IMR-90 (cell line): ENCODE data around the gene METTL22. TPM values are rescaled to one million over a fixed set of nuclear protein-coding genes. Genes with fewer than 3 reads are reported as not detected.

ENCODE experiments used
- ATAC-seq: fragments of 200-7000 bp; cut with Tn5 transposase; 2 replicates; pipeline ENCODE4 v1.9.1; 2020; ENCODE audit warnings: low read depth, mild to moderate bottlenecking, moderate library complexity
- BruUV-seq: library from RNA; stranded (reverse); fragments of 400-500 nt; replicated peaks from 2 replicates; lab custom pipeline; 2021; lab: Mats Ljungman, UMichigan
- CTCF ChIA-PET: fragments of 300-600 bp; formaldehyde crosslinking; extraction: SDS; loops from one replicate; lab custom pipeline; 2021; ENCODE audit warnings: antibody characterized with exemption; lab: Yijun Ruan, JAX
- POLR2A ChIA-PET: fragments of 300-600 bp; sonication (Branson Sonifier 250); formaldehyde crosslinking; loops from one replicate; lab custom pipeline; 2022; ENCODE audit warnings: antibody characterized with exemption; ENCODE audit not compliant: unreplicated experiment; lab: Charles Lee
- DNase-seq: peaks from one replicate; pipeline ENCODE4 v3.0.0; 2013
- H2AFZ ChIP-seq: replicated peaks from 2 replicates; pipeline ENCODE3; 2013; ENCODE audit warnings: low read length, mild to moderate bottlenecking; ENCODE audit not compliant: poor library complexity
- H2AK5ac ChIP-seq: 2 replicates; pipeline ENCODE4 v1.6.1; 2013; ENCODE audit warnings: low read depth, low read length, inconsistent platforms
- H2AK9ac ChIP-seq: replicated peaks from 2 replicates; pipeline ENCODE3; 2013; ENCODE audit warnings: mild to moderate bottlenecking, low read depth, low read length, moderate library complexity; ENCODE audit not compliant: poor library complexity
- H2BK120ac ChIP-seq: 2 replicates; pipeline ENCODE4 v1.6.1; 2013; ENCODE audit warnings: low read depth, low read length, inconsistent platforms
- H2BK15ac ChIP-seq: 3 replicates; pipeline ENCODE4 v1.6.1; 2013; ENCODE audit warnings: low read depth, low read length, inconsistent platforms
- H2BK20ac ChIP-seq: 2 replicates; pipeline ENCODE4 v1.6.1; 2013; ENCODE audit warnings: low read depth, mild to moderate bottlenecking, inconsistent platforms, low read length, moderate library complexity
- H2BK5ac ChIP-seq: 2 replicates; pipeline ENCODE4 v1.6.1; 2013; ENCODE audit warnings: mild to moderate bottlenecking, low read depth, low read length, inconsistent platforms; ENCODE audit not compliant: poor library complexity, severe bottlenecking
- H3K14ac ChIP-seq: replicated peaks from 2 replicates; pipeline ENCODE4 v1.6.1; 2013; ENCODE audit warnings: low read depth, low read length, inconsistent platforms
- H3K18ac ChIP-seq: 2 replicates; pipeline ENCODE4 v1.6.1; 2013; ENCODE audit warnings: low read depth, low read length, control low read depth
- H3K23ac ChIP-seq: 2 replicates; pipeline ENCODE4 v1.6.1; 2013; ENCODE audit warnings: low read depth, low read length, inconsistent platforms
- H3K27ac ChIP-seq: 2 replicates; pipeline ENCODE4 v1.5.1; 2013; ENCODE audit warnings: mild to moderate bottlenecking, control low read depth, low read length; ENCODE audit not compliant: insufficient read depth
- H3K27me3 ChIP-seq: 2 replicates; pipeline ENCODE4 v1.6.1; 2013; ENCODE audit warnings: low read length; ENCODE audit not compliant: control insufficient read depth, insufficient read depth
- H3K36me3 ChIP-seq: 2 replicates; pipeline ENCODE4 v1.6.1; 2013; ENCODE audit warnings: low read length, mixed read lengths; ENCODE audit not compliant: control insufficient read depth, insufficient read depth
- H3K4ac ChIP-seq: 2 replicates; pipeline ENCODE4 v1.6.1; 2013; ENCODE audit warnings: low read depth, low read length, inconsistent platforms
- H3K4me1 ChIP-seq: 2 replicates; pipeline ENCODE4 v1.6.1; 2013; ENCODE audit warnings: low read length, mixed read lengths; ENCODE audit not compliant: control insufficient read depth, insufficient read depth
- H3K4me2 ChIP-seq: 2 replicates; pipeline ENCODE4 v1.6.1; 2013; ENCODE audit warnings: low read depth, mild to moderate bottlenecking, control low read depth, low read length, moderate library complexity
- H3K4me3 ChIP-seq: 2 replicates; pipeline ENCODE4 v1.5.1; 2013; ENCODE audit warnings: low read depth, mild to moderate bottlenecking, control low read depth, low read length, moderate library complexity; ENCODE audit not compliant: insufficient read depth
- H3K56ac ChIP-seq: 2 replicates; pipeline ENCODE4 v1.6.1; 2013; ENCODE audit warnings: low read length, inconsistent platforms; ENCODE audit not compliant: insufficient read depth; ENCODE audit errors: extremely low read depth
- H3K79me1 ChIP-seq, 2 experiments: 2 replicates each; pipeline ENCODE4 v1.6.1; 2013; ENCODE audit warnings: low read length in 2 of 2, inconsistent platforms in 1 of 2, low read depth in 1 of 2
- H3K9ac ChIP-seq: 2 replicates; pipeline ENCODE4 v1.6.1; 2013; ENCODE audit warnings: low read depth, low read length, control low read depth
- H3K9me1 ChIP-seq: 2 replicates; pipeline ENCODE4 v1.6.1; 2013; ENCODE audit warnings: low read length, inconsistent platforms; ENCODE audit not compliant: insufficient read depth
- H3K9me3 ChIP-seq: 2 replicates; pipeline ENCODE4 v1.6.1; 2013; ENCODE audit warnings: low read length; ENCODE audit not compliant: control insufficient read depth, insufficient read depth
- H4K20me1 ChIP-seq: 2 replicates; pipeline ENCODE4 v1.6.1; 2013; ENCODE audit warnings: low read length, inconsistent platforms; ENCODE audit not compliant: insufficient read depth
- H4K5ac ChIP-seq: 2 replicates; pipeline ENCODE4 v1.6.1; 2013; ENCODE audit warnings: mild to moderate bottlenecking, low read depth, low read length, control low read depth
- H4K8ac ChIP-seq, 2 experiments: 2 replicates each; pipeline ENCODE4 v1.6.1; 2013; ENCODE audit warnings: low read depth in 2 of 2, low read length in 2 of 2, control low read depth in 1 of 2, inconsistent platforms in 1 of 2
- H4K91ac ChIP-seq: 2 replicates; pipeline ENCODE4 v1.6.1; 2013; ENCODE audit warnings: low read depth, low read length, inconsistent platforms; ENCODE audit not compliant: insufficient read depth
- BHLHE40 ChIP-seq: fragments of 150-350 bp; IDR thresholded peaks from 2 replicates; pipeline ENCODE4 v1.6.1; 2016; ENCODE audit warnings: mild to moderate bottlenecking, low read depth, low read length
- CEBPB ChIP-seq: IDR thresholded peaks from 2 replicates; pipeline ENCODE4 v1.6.1; 2012; ENCODE audit warnings: low read depth, low read length, improper control_type of control experiment
- CHD1 ChIP-seq: IDR thresholded peaks from 2 replicates; pipeline ENCODE4 v1.6.1; 2012; ENCODE audit warnings: low read depth, low read length, improper control_type of control experiment
- FOS ChIP-seq: fragments of 150-350 bp; IDR thresholded peaks from 2 replicates; pipeline ENCODE4 v1.6.1; 2016; ENCODE audit warnings: low read depth, low read length
- MAFK ChIP-seq: IDR thresholded peaks from 2 replicates; pipeline ENCODE4 v1.6.1; 2012; ENCODE audit warnings: low read depth, low read length, improper control_type of control experiment
- MAZ ChIP-seq: IDR thresholded peaks from 2 replicates; pipeline ENCODE4 v1.6.1; 2012; ENCODE audit warnings: low read depth, mild to moderate bottlenecking, low read length, improper control_type of control experiment, moderate library complexity, borderline replicate concordance
- MXI1 ChIP-seq: IDR thresholded peaks from 2 replicates; pipeline ENCODE4 v1.6.1; 2012; ENCODE audit warnings: low read depth, mild to moderate bottlenecking, low read length, moderate library complexity, borderline replicate concordance
- NFE2L2 ChIP-seq: fragments of 150-350 bp; IDR thresholded peaks from 2 replicates; pipeline ENCODE4 v1.6.1; 2016; ENCODE audit warnings: low read depth, mild to moderate bottlenecking, low read length
- POLR2A ChIP-seq: IDR thresholded peaks from 2 replicates; pipeline ENCODE4 v1.6.1; 2012; ENCODE audit warnings: mild to moderate bottlenecking, low read depth, low read length
- RAD21 ChIP-seq: IDR thresholded peaks from 2 replicates; pipeline ENCODE4 v1.6.1; 2012; ENCODE audit warnings: low read length, improper control_type of control experiment
- RCOR1 ChIP-seq: IDR thresholded peaks from 2 replicates; pipeline ENCODE4 v1.6.1; 2012; ENCODE audit warnings: mild to moderate bottlenecking, low read length, improper control_type of control experiment; ENCODE audit not compliant: insufficient replicate concordance
- RFX5 ChIP-seq: IDR thresholded peaks from 2 replicates; pipeline ENCODE4 v1.8.0; 2012; ENCODE audit warnings: low read depth, mild to moderate bottlenecking, low read length, moderate library complexity
- SMC3 ChIP-seq: fragments of 150-350 bp; IDR thresholded peaks from 2 replicates; pipeline ENCODE4 v1.6.1; 2016; ENCODE audit warnings: low read depth, mild to moderate bottlenecking, antibody characterized with exemption, low read length, moderate library complexity
- WGBS, 2 experiments: methylation state at CpG; one replicate each; pipeline versions ENCODE4 v1.1.5 to v1.1.7; 2013; ENCODE audit warnings: missing lambda C conversion rate in 2 of 2; ENCODE audit not compliant: insufficient read length in 1 of 2; ENCODE audit errors: extremely low coverage in 2 of 2; 5-methylcytosine and 5-hydroxymethylcytosine counted together
- dilution Hi-C: fragments of 300-500 bp; cut with HindIII; formaldehyde crosslinking; loops from one replicate; pipeline ENCODE4 v1.14.3; 2018; ENCODE audit warnings: low sequenced_read_pairs; ENCODE audit not compliant: unreplicated experiment
- in situ Hi-C: fragments of 300-500 bp; cut with MboI; formaldehyde crosslinking; loops from 3 replicates; pipeline ENCODE4 v1.14.3; 2019; ENCODE audit warnings: low sequenced_read_pairs, inconsistent platforms, mixed read lengths
- intact Hi-C: fragments of 100-400 bp; cut with micrococcal nuclease; formaldehyde crosslinking; loops from 2 replicates; pipeline ENCODE4 v1.10.0; 2022
- polyA plus RNA-seq, 3 experiments: library from polyadenylated mRNA; depleted of rRNA; stranded (reverse); fragments of >200 nt; gene quantifications; 2 replicates each; pipeline ENCODE4 v1.2.3, GENCODE V29; 2012; ENCODE audit warnings: low replicate concordance in 1 of 3
- total RNA-seq: library from RNA; depleted of rRNA; stranded (reverse); fragments of >200 nt; gene quantifications from 2 replicates; pipeline ENCODE4 v1.2.3, GENCODE V29; 2012
- TF ChIP-seq, protein P1 (sequence below): conservative IDR thresholded peaks from 2 replicates; pipeline ENCODE4 v1.5.1; 2012; ENCODE audit warnings: mild to moderate bottlenecking, low read depth, low read length, improper control_type of control experiment
- TF ChIP-seq, protein P2 (sequence below): fragments of 150-350 bp; IDR thresholded peaks from 2 replicates; pipeline ENCODE4 v1.6.1; 2016; ENCODE audit warnings: low read depth, mild to moderate bottlenecking, low read length, moderate library complexity, borderline replicate concordance
- TF ChIP-seq, protein P3 (sequence below): fragments of 150-350 bp; IDR thresholded peaks from 2 replicates; pipeline ENCODE4 v1.6.1; 2017; ENCODE audit warnings: mild to moderate bottlenecking, antibody characterized with exemption, low read length, low read depth

Gene METTL22
- total and polyA plus RNA-seq, 2 of the 4 experiments (the other 2 are of a cell fraction): 27.2 to 51.2 TPM

- H3K56ac ChIP-seq: no peak overlapping the region
- DNase-seq (no peak), ATAC-seq (no peak)
- no peak overlapping the region for H2AK9ac ChIP-seq
- H4K8ac ChIP-seq: no peak overlapping the region
- H2BK20ac ChIP-seq: no peak overlapping the region
- H3K9me3 ChIP-seq: no peaks in the 10 kb centered on the region
- no peak overlapping the region for H2BK120ac ChIP-seq
- CTCF ChIA-PET: no interaction called here
- H3K27me3 ChIP-seq: no peaks in the 10 kb centered on the region
- H3K79me1 ChIP-seq: peaks cover 11 to 32% of the 10 kb centered on the region in 2 experiments
- no peak overlapping the region for H2BK5ac ChIP-seq
- POLR2A ChIA-PET: no interaction called here
- H4K20me1 ChIP-seq: peaks cover 7% of the 10 kb centered on the region; the same call in 1 of the 2 replicates
- H3K4me2 ChIP-seq: no peak overlapping the region
- 40% methylated on average over 1 of the region's 4 CpGs; no CpG with 5 or more reads in 1 of the 2 experiments for WGBS, 2 experiments
- H3K4me1 ChIP-seq: no peaks in the 10 kb centered on the region
- no peak overlapping the region for H3K9ac ChIP-seq
- peaks cover 59% of the 10 kb centered on the region for H3K36me3 ChIP-seq
- dilution Hi-C loops (no loop called here), intact Hi-C loops (no loop called here), in situ Hi-C loops (no loop called here)
- H4K5ac ChIP-seq: no peak overlapping the region
- H2AK5ac ChIP-seq: no peak overlapping the region
- H4K91ac ChIP-seq: no peak overlapping the region
- no peak overlapping the region for H2BK15ac ChIP-seq
- no peak overlapping the region for H3K23ac ChIP-seq
- H3K4ac ChIP-seq: no peak overlapping the region
- H3K27ac ChIP-seq: no peak overlapping the region
- no peak overlapping the region for H2AFZ ChIP-seq
- BruUV-seq: no TSS peak
- TF ChIP-seq SMC3 (no peak), MXI1 (no peak), POLR2A (no peak), CHD1 (no peak), FOS (no peak), CEBPB (no peak), MAFK (no peak), RAD21 (no peak), NFE2L2 (no peak), RCOR1 (no peak), RFX5 (no peak), BHLHE40 (no peak), MAZ (no peak)
- TF ChIP-seq, protein P1, sequence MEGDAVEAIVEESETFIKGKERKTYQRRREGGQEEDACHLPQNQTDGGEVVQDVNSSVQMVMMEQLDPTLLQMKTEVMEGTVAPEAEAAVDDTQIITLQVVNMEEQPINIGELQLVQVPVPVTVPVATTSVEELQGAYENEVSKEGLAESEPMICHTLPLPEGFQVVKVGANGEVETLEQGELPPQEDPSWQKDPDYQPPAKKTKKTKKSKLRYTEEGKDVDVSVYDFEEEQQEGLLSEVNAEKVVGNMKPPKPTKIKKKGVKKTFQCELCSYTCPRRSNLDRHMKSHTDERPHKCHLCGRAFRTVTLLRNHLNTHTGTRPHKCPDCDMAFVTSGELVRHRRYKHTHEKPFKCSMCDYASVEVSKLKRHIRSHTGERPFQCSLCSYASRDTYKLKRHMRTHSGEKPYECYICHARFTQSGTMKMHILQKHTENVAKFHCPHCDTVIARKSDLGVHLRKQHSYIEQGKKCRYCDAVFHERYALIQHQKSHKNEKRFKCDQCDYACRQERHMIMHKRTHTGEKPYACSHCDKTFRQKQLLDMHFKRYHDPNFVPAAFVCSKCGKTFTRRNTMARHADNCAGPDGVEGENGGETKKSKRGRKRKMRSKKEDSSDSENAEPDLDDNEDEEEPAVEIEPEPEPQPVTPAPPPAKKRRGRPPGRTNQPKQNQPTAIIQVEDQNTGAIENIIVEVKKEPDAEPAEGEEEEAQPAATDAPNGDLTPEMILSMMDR: no peak
- TF ChIP-seq, protein P2, sequence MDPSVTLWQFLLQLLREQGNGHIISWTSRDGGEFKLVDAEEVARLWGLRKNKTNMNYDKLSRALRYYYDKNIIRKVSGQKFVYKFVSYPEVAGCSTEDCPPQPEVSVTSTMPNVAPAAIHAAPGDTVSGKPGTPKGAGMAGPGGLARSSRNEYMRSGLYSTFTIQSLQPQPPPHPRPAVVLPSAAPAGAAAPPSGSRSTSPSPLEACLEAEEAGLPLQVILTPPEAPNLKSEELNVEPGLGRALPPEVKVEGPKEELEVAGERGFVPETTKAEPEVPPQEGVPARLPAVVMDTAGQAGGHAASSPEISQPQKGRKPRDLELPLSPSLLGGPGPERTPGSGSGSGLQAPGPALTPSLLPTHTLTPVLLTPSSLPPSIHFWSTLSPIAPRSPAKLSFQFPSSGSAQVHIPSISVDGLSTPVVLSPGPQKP: no peak
- TF ChIP-seq, protein P3, sequence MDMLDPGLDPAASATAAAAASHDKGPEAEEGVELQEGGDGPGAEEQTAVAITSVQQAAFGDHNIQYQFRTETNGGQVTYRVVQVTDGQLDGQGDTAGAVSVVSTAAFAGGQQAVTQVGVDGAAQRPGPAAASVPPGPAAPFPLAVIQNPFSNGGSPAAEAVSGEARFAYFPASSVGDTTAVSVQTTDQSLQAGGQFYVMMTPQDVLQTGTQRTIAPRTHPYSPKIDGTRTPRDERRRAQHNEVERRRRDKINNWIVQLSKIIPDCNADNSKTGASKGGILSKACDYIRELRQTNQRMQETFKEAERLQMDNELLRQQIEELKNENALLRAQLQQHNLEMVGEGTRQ: no peak
- peaks cover 3% of the 10 kb centered on the region; the same call in 1 of the 2 replicates for H3K9me1 ChIP-seq
- no peak overlapping the region for H3K4me3 ChIP-seq
- H3K14ac ChIP-seq: no peak overlapping the region
- no peak overlapping the region for H3K18ac ChIP-seq
Observed at GRCh38 chr16:8627456-8627855, 6.0 kb downstream of the METTL22 start.
